IMR-90 (cell line): Measurements from ENCODE around the gene NOS1AP.

Experiments used
- CHD1 ChIP-seq: IDR thresholded peaks from 2 replicates; pipeline ENCODE4 v1.6.1; 2012; ENCODE audit warnings: low read depth, low read length, improper control_type of control experiment
- CTCF ChIP-seq: conservative IDR thresholded peaks from 2 replicates; pipeline ENCODE4 v1.5.1; 2012; ENCODE audit warnings: mild to moderate bottlenecking, low read depth, low read length, improper control_type of control experiment
- ELK1 ChIP-seq: fragments of 150-350 bp; IDR thresholded peaks from 2 replicates; pipeline ENCODE4 v1.6.1; 2016; ENCODE audit warnings: low read depth, mild to moderate bottlenecking, low read length, moderate library complexity, borderline replicate concordance
- MAFK ChIP-seq: IDR thresholded peaks from 2 replicates; pipeline ENCODE4 v1.6.1; 2012; ENCODE audit warnings: low read depth, low read length, improper control_type of control experiment
- MAZ ChIP-seq: IDR thresholded peaks from 2 replicates; pipeline ENCODE4 v1.6.1; 2012; ENCODE audit warnings: low read depth, mild to moderate bottlenecking, low read length, improper control_type of control experiment, moderate library complexity, borderline replicate concordance
- POLR2A ChIP-seq: IDR thresholded peaks from 2 replicates; pipeline ENCODE4 v1.6.1; 2012; ENCODE audit warnings: mild to moderate bottlenecking, low read depth, low read length
- RAD21 ChIP-seq: IDR thresholded peaks from 2 replicates; pipeline ENCODE4 v1.6.1; 2012; ENCODE audit warnings: low read length, improper control_type of control experiment
- SMC3 ChIP-seq: fragments of 150-350 bp; IDR thresholded peaks from 2 replicates; pipeline ENCODE4 v1.6.1; 2016; ENCODE audit warnings: low read depth, mild to moderate bottlenecking, antibody characterized with exemption, low read length, moderate library complexity

- TF ChIP-seq CHD1 (no peak), ELK1 (no peak), CTCF (no peak), POLR2A (no peak), RAD21 (no peak), MAZ (no peak), SMC3 (no peak), MAFK (no peak)
These were observed 321.1 kb downstream of the NOS1AP start for GRCh38 chr1:162390396-162391185.
